Naive B cell (primary cell): ENCODE data around the gene NLRP13. TPM values are rescaled to one million over a fixed set of nuclear protein-coding genes. Genes with fewer than 3 reads are reported as not detected.
A peak's percentile ranks its signal among the peaks of the same experiment; 100 is the strongest.
"Not testable (repeated sequence)": the region's sequence is repeated elsewhere in the genome, so short reads cannot be mapped to it uniquely, and the experiment has no call there.

Experiments used
- ATAC-seq, 2 donors: fragments of 150-1000 bp; cut with Tn5 transposase; 2 replicates each; pipeline ENCODE4 v1.10.0; 2021; ENCODE audit warnings: low read depth in 2 of 2, mild to moderate bottlenecking in 2 of 2, moderate library complexity in 2 of 2
- DNase-seq: peaks from one replicate; pipeline ENCODE4 v3.0.0; 2022
- H3K27ac Mint-ChIP-seq, 6 donors: one replicate each; pipeline ENCODE4 v1.8.0; 2020 to 2022; ENCODE audit warnings: mild to moderate bottlenecking in 6 of 6, mixed read lengths in 6 of 6, moderate library complexity in 5 of 6, inconsistent platforms in 2 of 6
- H3K27me3 Mint-ChIP-seq, 3 donors: one replicate each; pipeline ENCODE4 v1.8.0; 2021 to 2022; ENCODE audit warnings: mixed read lengths in 3 of 3, mild to moderate bottlenecking in 1 of 3
- H3K36me3 Mint-ChIP-seq, 2 donors: one replicate each; pipeline ENCODE4 v1.8.0; 2020 to 2022; ENCODE audit warnings: mixed read lengths in 2 of 2, inconsistent platforms in 1 of 2, mild to moderate bottlenecking in 1 of 2
- H3K4me1 Mint-ChIP-seq, 3 donors: one replicate each; pipeline ENCODE4 v1.8.0; 2020 to 2022; ENCODE audit warnings: mixed read lengths in 3 of 3, inconsistent platforms in 1 of 3, mild to moderate bottlenecking in 1 of 3, moderate library complexity in 1 of 3
- H3K4me3 Mint-ChIP-seq, 8 donors: one replicate each; pipeline ENCODE4 v1.8.0; 2020 to 2022; ENCODE audit warnings: mild to moderate bottlenecking in 8 of 8, mixed read lengths in 8 of 8, moderate library complexity in 8 of 8, inconsistent platforms in 2 of 8
- H3K9me3 Mint-ChIP-seq, 7 donors: one replicate each; pipeline ENCODE4 v1.8.0; 2020 to 2022; ENCODE audit warnings: mixed read lengths in 7 of 7, mild to moderate bottlenecking in 5 of 7, inconsistent platforms in 2 of 7, moderate library complexity in 1 of 7
- polyA plus RNA-seq, 6 donors: library from polyadenylated mRNA; unstranded; fragments of 300-500 nt; fragmentation: Illumina TruSeq; gene quantifications; one replicate each; pipeline ENCODE4 v1.2.3, GENCODE V29; 2021; ENCODE audit warnings: low read depth in 6 of 6

Gene NLRP13, protein sequence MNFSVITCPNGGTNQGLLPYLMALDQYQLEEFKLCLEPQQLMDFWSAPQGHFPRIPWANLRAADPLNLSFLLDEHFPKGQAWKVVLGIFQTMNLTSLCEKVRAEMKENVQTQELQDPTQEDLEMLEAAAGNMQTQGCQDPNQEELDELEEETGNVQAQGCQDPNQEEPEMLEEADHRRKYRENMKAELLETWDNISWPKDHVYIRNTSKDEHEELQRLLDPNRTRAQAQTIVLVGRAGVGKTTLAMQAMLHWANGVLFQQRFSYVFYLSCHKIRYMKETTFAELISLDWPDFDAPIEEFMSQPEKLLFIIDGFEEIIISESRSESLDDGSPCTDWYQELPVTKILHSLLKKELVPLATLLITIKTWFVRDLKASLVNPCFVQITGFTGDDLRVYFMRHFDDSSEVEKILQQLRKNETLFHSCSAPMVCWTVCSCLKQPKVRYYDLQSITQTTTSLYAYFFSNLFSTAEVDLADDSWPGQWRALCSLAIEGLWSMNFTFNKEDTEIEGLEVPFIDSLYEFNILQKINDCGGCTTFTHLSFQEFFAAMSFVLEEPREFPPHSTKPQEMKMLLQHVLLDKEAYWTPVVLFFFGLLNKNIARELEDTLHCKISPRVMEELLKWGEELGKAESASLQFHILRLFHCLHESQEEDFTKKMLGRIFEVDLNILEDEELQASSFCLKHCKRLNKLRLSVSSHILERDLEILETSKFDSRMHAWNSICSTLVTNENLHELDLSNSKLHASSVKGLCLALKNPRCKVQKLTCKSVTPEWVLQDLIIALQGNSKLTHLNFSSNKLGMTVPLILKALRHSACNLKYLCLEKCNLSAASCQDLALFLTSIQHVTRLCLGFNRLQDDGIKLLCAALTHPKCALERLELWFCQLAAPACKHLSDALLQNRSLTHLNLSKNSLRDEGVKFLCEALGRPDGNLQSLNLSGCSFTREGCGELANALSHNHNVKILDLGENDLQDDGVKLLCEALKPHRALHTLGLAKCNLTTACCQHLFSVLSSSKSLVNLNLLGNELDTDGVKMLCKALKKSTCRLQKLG
- polyA plus RNA-seq = not detected

GRCh38 chr19:55931936-55932386, at the start of gene NLRP13:
NLRP13 (minus strand) TSS chr19:55932336; CDS start chr19:55932311, 25 bp downstream.
- Mint-ChIP-seq H3K27ac (no peak within 1 kb of the TSS), H3K27me3 (peaks cover 0 to 8% (median 6%) of the 10 kb centered on the region in 3 donors), H3K9me3 (peaks cover 2 to 24% (median 9%) of the 10 kb centered on the region in 7 donors), H3K4me3 (peak within 1 kb of the TSS in 1 of 8 donors; percentile 21), H3K36me3 (no peaks in the 10 kb centered on the region), H3K4me1 (no peaks in the 10 kb centered on the region)
- DNase-seq (no peak), ATAC-seq (no peak)

DNA sequence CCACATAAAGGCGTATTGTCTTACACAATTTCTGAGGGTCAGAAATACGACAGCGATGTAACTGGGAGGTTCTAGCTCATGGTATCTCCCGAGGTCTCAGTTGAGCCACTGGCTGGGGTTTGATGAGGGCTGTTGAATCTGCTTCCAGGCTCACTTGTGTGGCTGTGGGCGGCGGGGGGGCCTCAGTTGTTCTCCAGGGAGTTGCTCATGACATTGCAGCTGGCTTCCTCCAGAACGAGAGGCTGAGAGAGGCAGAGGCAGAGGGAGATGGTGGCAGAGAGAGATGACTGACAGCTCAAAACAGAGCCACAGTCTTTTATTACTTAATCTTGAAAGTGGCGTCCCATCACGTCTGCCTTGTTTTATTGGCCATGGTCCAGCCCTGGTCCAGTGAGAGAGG, 48.3 kb upstream of the NLRP13 start:
- H3K4me1 Mint-ChIP-seq = no peaks in the 10 kb centered on the region
- DNase-seq (no peak), ATAC-seq (no peak)
- H3K27me3 Mint-ChIP-seq = peaks cover 0 to 11% (median 5%) of the 10 kb centered on the region in 3 donors
- H3K36me3 Mint-ChIP-seq = peaks cover 0 to 5% of the 10 kb centered on the region in 2 donors
- no peak overlapping the region for H3K4me3 Mint-ChIP-seq
- peaks cover 9 to 30% (median 11%) of the 10 kb centered on the region in 7 donors for H3K9me3 Mint-ChIP-seq
- no peak overlapping the region for H3K27ac Mint-ChIP-seq

- DNase-seq (no peak), ATAC-seq (no peak)
- H3K36me3 Mint-ChIP-seq = peaks cover 0 to 9% of the 10 kb centered on the region in 2 donors
- H3K4me3 Mint-ChIP-seq = no peak overlapping the region
- H3K4me1 Mint-ChIP-seq = no peaks in the 10 kb centered on the region
- H3K27me3 Mint-ChIP-seq = peaks cover 7 to 14% (median 10%) of the 10 kb centered on the region in 3 donors
- H3K9me3 Mint-ChIP-seq = peaks cover 4 to 21% (median 14%) of the 10 kb centered on the region in 7 donors
- no peak overlapping the region for H3K27ac Mint-ChIP-seq
Measured at GRCh38 chr19:55973982-55974381, 41.8 kb upstream of the NLRP13 start.

GRCh38 chr19:55962186-55962585, 30.1 kb upstream of the NLRP13 start:
- Mint-ChIP-seq H3K4me1 (no peaks in the 10 kb centered on the region), H3K27me3 (no peaks in the 10 kb centered on the region), H3K4me3 (no peak overlapping the region), H3K9me3 (peaks cover 0 to 9% (median 6%) of the 10 kb centered on the region in 7 donors), H3K36me3 (no peaks in the 10 kb centered on the region), H3K27ac (no peak overlapping the region)
- DNase-seq (no peak), ATAC-seq (no peak)

GRCh38 chr19:55959996-55960675, 28.0 kb upstream of the NLRP13 start:
- DNase-seq (no peak), ATAC-seq (no peak)
- no peaks in the 10 kb centered on the region for H3K36me3 Mint-ChIP-seq
- H3K27me3 Mint-ChIP-seq = no peaks in the 10 kb centered on the region
- no peaks in the 10 kb centered on the region for H3K4me1 Mint-ChIP-seq
- H3K4me3 Mint-ChIP-seq = no peak overlapping the region
- H3K27ac Mint-ChIP-seq = no peak overlapping the region
- H3K9me3 Mint-ChIP-seq = peaks cover 0 to 9% (median 0%) of the 10 kb centered on the region in 7 donors

GRCh38 chr19:55958356-55958755, 26.2 kb upstream of the NLRP13 start:
- H3K9me3 Mint-ChIP-seq = peaks cover 0 to 6% (median 2%) of the 10 kb centered on the region in 7 donors
- no peaks in the 10 kb centered on the region for H3K4me1 Mint-ChIP-seq
- no peak overlapping the region for H3K4me3 Mint-ChIP-seq
- H3K27me3 Mint-ChIP-seq = no peaks in the 10 kb centered on the region
- ATAC-seq = no peak
- no peaks in the 10 kb centered on the region for H3K36me3 Mint-ChIP-seq
- DNase-seq = no peak
- no peak overlapping the region for H3K27ac Mint-ChIP-seq

GRCh38 chr19:55956431-55956830, 24.3 kb upstream of the NLRP13 start:
- ATAC-seq (no peak), DNase-seq (no peak)
- Mint-ChIP-seq H3K9me3 (peaks cover 0 to 5% (median 2%) of the 10 kb centered on the region in 7 donors), H3K27ac (no peak overlapping the region), H3K36me3 (no peaks in the 10 kb centered on the region), H3K4me3 (no peak overlapping the region), H3K27me3 (peaks cover 0 to 1% (median 0%) of the 10 kb centered on the region in 3 donors), H3K4me1 (no peaks in the 10 kb centered on the region)

DNA sequence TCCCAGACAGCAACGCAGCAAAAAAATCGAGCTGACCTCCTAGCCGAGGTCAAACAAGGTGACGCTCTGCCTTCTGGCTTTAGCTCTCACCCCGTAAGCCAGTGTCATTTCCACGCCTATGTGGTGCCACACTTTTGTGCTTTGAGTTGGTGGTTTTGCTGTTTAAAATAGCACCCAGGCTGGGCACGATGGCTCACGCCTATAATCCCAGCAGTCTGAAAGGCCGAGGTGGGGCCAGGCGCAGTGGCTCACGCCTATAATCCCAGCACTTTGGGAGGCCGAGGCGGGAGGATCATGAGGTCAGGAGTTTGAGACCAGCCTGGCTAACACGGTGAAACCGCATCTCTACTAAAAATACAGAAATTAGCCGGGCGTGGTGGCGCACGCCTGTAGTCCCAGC, 18.4 kb upstream of the NLRP13 start:
- H3K36me3 Mint-ChIP-seq, H3K27me3 Mint-ChIP-seq, H3K4me3 Mint-ChIP-seq, ATAC-seq, H3K4me1 Mint-ChIP-seq, DNase-seq, H3K27ac Mint-ChIP-seq: not testable (repeated sequence)
- peaks cover 0 to 29% (median 15%) of the 10 kb centered on the region in 7 donors for H3K9me3 Mint-ChIP-seq

GRCh38 chr19:55947532-55947931, 15.4 kb upstream of the NLRP13 start, which contains the start of gene NLRP8:
NLRP8 (plus strand) TSS chr19:55947832.
- Mint-ChIP-seq H3K4me1 (no peaks in the 10 kb centered on the region), H3K27ac (no peak within 1 kb of the TSS), H3K36me3 (peaks cover 0 to 7% of the 10 kb centered on the region in 2 donors), H3K9me3 (peaks cover 6 to 26% (median 15%) of the 10 kb centered on the region in 7 donors), H3K27me3 (peaks cover 0 to 14% (median 4%) of the 10 kb centered on the region in 3 donors), H3K4me3 (no peak within 1 kb of the TSS)
- no peak for DNase-seq
- no peak for ATAC-seq

GRCh38 chr19:55940306-55940705, 8.2 kb upstream of the NLRP13 start:
- Mint-ChIP-seq H3K27me3 (peaks cover 0 to 10% (median 0%) of the 10 kb centered on the region in 3 donors), H3K27ac (no peak overlapping the region), H3K36me3 (peaks cover 0 to 7% of the 10 kb centered on the region in 2 donors), H3K4me1 (no peaks in the 10 kb centered on the region), H3K9me3 (peaks cover 4 to 15% (median 10%) of the 10 kb centered on the region in 7 donors), H3K4me3 (peak overlapping the region in 1 of 8 donors; percentile 43)
- DNase-seq = no peak
- no peak for ATAC-seq

- no peak for DNase-seq
- ATAC-seq = no peak
- Mint-ChIP-seq H3K4me1 (no peaks in the 10 kb centered on the region), H3K27ac (no peak overlapping the region), H3K27me3 (peaks cover 0 to 10% (median 0%) of the 10 kb centered on the region in 3 donors), H3K36me3 (peaks cover 0 to 7% of the 10 kb centered on the region in 2 donors), H3K4me3 (no peak overlapping the region), H3K9me3 (peaks cover 5 to 15% (median 11%) of the 10 kb centered on the region in 7 donors)
Measured at GRCh38 chr19:55939206-55939605, 7.1 kb upstream of the NLRP13 start.

DNA sequence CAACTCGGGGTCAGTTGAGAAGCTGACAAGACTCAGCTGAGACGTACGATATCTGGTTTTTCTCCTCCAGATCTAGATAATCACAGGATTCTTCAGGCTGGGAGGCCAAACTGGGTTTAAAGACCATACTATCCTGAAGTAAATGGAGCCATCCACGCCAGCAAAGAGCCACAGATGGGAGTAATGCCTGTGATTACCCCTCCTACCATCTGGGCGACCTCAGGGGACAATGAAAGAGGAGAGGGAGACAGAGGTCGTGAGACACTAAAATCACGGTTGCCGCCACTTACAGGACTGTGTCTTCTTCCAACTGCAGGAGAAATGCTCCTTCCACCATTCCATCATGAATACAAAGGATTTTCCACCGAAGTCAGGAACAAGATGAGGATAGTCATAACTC, 3.1 kb upstream of the NLRP13 start:
- no peak for ATAC-seq
- peak overlapping the region in 1 of 6 donors; percentile 58 for H3K27ac Mint-ChIP-seq
- peaks cover 0 to 19% (median 12%) of the 10 kb centered on the region in 7 donors for H3K9me3 Mint-ChIP-seq
- peaks cover 0 to 8% (median 0%) of the 10 kb centered on the region in 3 donors for H3K27me3 Mint-ChIP-seq
- DNase-seq = no peak
- no peaks in the 10 kb centered on the region for H3K4me1 Mint-ChIP-seq
- no peak overlapping the region for H3K4me3 Mint-ChIP-seq
- H3K36me3 Mint-ChIP-seq = no peaks in the 10 kb centered on the region
